ENCODE measurements around the gene BTBD9.
"Not testable (repeated sequence)": the region's sequence is repeated elsewhere in the genome, so short reads cannot be mapped to it uniquely, and the experiment has no call there.

The BTBD9 gene

DNA sequence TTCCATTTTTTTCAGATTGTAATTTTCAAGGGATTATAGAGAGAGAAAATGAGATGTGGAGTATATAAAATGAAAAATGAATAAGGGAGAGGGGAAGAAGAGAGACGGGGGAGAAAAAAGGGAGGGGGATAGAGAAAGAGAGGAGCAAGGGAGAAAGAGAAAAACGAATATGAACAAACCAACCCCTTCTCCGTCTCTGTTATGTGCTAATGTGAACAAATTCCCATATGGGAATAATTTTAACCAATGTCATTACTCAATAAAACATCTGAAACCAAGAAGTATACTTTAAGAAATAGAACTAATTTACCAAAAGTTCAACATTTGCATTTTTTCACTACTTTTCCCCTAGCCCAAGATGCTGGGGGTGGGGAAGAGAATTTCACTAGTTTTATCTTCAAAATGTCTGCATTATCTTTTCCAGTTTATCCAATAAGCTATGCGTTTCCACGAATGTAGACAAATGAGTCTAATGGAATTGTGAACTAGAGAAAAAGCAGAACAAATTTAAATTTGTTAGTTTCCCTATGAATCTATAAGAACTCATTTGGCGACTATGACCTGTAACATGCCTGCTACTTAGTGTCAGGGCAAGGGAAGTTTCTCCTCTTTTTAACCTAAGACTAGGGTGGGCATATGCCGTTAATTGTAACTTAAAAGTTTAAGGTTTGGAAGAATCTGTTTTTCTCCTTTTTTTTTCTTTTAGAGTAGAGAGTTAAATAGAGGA is 286.3 kb downstream of the BTBD9 start:
- H3K27me3 Mint-ChIP-seq, result no peaks in the 10 kb centered on the region
- H3K4me3 Mint-ChIP-seq, result no peak overlapping the region
- peaks cover 2% of the 10 kb centered on the region for H3K4me1 Mint-ChIP-seq (ENCODE audit: low read depth)
- H3K9me3 Mint-ChIP-seq (ENCODE audit: low read depth), result no peaks in the 10 kb centered on the region
- peaks cover 8% of the 10 kb centered on the region for H3K36me3 Mint-ChIP-seq
- H3K27ac Mint-ChIP-seq, result no peak overlapping the region

DNA sequence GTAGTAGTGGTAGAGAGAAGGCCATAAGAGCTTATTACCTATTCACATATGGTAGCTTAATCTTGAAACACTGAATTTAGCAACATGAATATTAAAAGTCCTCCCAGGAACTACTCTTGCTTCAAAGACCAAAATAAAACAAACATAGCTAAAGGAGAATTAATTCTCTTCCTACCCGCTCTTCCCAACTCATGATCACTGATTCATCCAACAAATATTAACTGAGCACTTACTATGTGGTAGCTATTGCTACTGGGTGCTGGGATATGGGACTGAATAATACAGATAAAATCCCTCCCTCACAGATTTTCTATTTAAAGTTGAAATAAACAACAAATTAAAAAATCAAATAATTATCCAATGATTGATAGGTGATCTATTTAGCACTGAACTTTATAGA is 287.1 kb downstream of the BTBD9 start:
- no peaks in the 10 kb centered on the region for H3K9me3 Mint-ChIP-seq (ENCODE audit: low read depth)
- H3K27me3 Mint-ChIP-seq, result no peaks in the 10 kb centered on the region
- H3K4me1 Mint-ChIP-seq (ENCODE audit: low read depth), result peaks cover 2% of the 10 kb centered on the region
- peaks cover 5% of the 10 kb centered on the region for H3K36me3 Mint-ChIP-seq
- H3K4me3 Mint-ChIP-seq, result no peak overlapping the region
- H3K27ac Mint-ChIP-seq, result no peak overlapping the region

- no peak overlapping the region for H3K27ac Mint-ChIP-seq
- H3K36me3 Mint-ChIP-seq, result peaks cover 5% of the 10 kb centered on the region
- no peak overlapping the region for H3K4me3 Mint-ChIP-seq
- H3K9me3 Mint-ChIP-seq (ENCODE audit: low read depth), result no peaks in the 10 kb centered on the region
- H3K27me3 Mint-ChIP-seq, result no peaks in the 10 kb centered on the region
- peaks cover 2% of the 10 kb centered on the region for H3K4me1 Mint-ChIP-seq (ENCODE audit: low read depth)
Observed at GRCh38 chr6:38350942-38351341, 288.8 kb downstream of the BTBD9 start.

DNA sequence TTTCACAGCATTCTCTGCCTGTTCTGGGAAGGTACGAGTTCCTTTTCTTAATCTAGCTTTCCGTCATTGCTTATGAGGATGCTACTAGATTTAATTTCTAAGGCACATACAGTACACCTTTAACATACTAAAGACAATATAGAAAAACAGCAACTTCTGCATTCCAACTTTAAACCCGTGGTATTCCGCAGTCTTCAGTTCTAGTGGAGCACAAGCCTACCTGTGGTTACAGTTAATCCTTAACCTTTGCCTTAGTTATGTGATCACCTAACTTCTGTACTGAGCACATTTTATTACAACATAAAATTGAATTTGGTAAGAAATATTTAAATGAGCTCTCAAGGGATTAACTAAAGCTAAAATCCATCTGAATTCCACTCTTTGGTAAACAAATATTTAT is 289.5 kb downstream of the BTBD9 start:
- Mint-ChIP-seq H3K27ac (no peak overlapping the region), H3K36me3 (peaks cover 8% of the 10 kb centered on the region), H3K9me3 (ENCODE audit: low read depth) (no peaks in the 10 kb centered on the region), H3K4me3 (no peak overlapping the region), H3K4me1 (ENCODE audit: low read depth) (no peaks in the 10 kb centered on the region), H3K27me3 (no peaks in the 10 kb centered on the region)

GRCh38 chr6:38349795-38350194 is 289.9 kb downstream of the BTBD9 start:
- no peaks in the 10 kb centered on the region for H3K4me1 Mint-ChIP-seq (ENCODE audit: low read depth)
- no peaks in the 10 kb centered on the region for H3K9me3 Mint-ChIP-seq (ENCODE audit: low read depth)
- peaks cover 8% of the 10 kb centered on the region for H3K36me3 Mint-ChIP-seq
- no peak overlapping the region for H3K27ac Mint-ChIP-seq
- no peak overlapping the region for H3K4me3 Mint-ChIP-seq
- no peaks in the 10 kb centered on the region for H3K27me3 Mint-ChIP-seq

DNA sequence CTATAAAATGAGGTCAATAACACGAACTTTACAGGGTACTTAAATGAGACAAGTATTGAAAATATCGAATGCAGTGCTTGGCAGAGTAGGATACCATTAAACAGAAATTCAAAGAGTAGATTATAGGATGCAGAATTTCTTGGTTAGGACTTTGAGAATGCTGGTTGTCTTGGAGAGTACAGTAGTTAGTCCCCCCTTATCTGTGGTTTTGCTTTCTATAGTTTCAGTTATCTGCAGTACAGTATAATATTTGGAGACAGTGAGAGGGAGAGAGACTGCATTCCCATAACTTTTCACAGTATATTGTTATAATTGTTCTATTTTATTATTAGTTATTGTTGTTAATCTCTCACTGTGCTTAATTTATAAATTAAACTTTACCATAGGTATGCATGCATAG is 290.5 kb downstream of the BTBD9 start:
- no peaks in the 10 kb centered on the region for H3K27me3 Mint-ChIP-seq
- H3K27ac Mint-ChIP-seq, result no peak overlapping the region
- no peak overlapping the region for H3K4me3 Mint-ChIP-seq
- H3K9me3 Mint-ChIP-seq (ENCODE audit: low read depth), result no peaks in the 10 kb centered on the region
- peaks cover 11% of the 10 kb centered on the region for H3K36me3 Mint-ChIP-seq
- no peaks in the 10 kb centered on the region for H3K4me1 Mint-ChIP-seq (ENCODE audit: low read depth)

GRCh38 chr6:38348371-38348770 is 291.4 kb downstream of the BTBD9 start:
- Mint-ChIP-seq H3K9me3 (ENCODE audit: low read depth) (no peaks in the 10 kb centered on the region), H3K4me1 (ENCODE audit: low read depth) (no peaks in the 10 kb centered on the region), H3K27me3 (no peaks in the 10 kb centered on the region), H3K27ac (no peak overlapping the region), H3K36me3 (peaks cover 16% of the 10 kb centered on the region), H3K4me3 (no peak overlapping the region)

GRCh38 chr6:38347829-38348228 is 291.9 kb downstream of the BTBD9 start:
- H3K36me3 Mint-ChIP-seq, result peaks cover 16% of the 10 kb centered on the region
- H3K9me3 Mint-ChIP-seq (ENCODE audit: low read depth); H3K27ac Mint-ChIP-seq; H3K27me3 Mint-ChIP-seq; H3K4me3 Mint-ChIP-seq; H3K4me1 Mint-ChIP-seq (ENCODE audit: low read depth): not testable (repeated sequence)

- no peak overlapping the region for H3K27ac Mint-ChIP-seq
- no peak overlapping the region for H3K4me3 Mint-ChIP-seq
Observed at GRCh38 chr6:38346291-38347079, 293.2 kb downstream of the BTBD9 start.

DNA sequence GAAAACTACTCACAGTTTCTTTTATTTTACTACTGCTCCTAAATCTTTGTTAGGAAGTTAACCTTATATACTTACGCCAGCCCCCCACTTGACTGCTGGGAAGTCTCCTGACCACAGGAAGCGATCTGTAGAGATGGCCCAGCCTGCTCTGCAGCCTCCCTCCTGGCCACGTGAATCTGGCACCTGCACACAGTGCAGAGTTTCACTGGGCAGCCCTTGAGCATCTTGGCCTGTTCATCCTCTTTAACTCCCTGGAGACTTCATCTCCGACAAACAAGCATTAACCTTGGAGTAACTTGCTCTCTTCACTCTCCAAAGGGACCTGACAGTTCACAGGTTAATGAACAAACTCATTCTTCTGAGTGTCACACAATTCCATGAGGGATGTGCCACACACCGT is 294.1 kb downstream of the BTBD9 start:
- H3K27ac Mint-ChIP-seq, result no peak overlapping the region
- H3K27me3 Mint-ChIP-seq, result no peaks in the 10 kb centered on the region

More at GRCh38 chr6:38346291-38347079, 293.2 kb downstream of the BTBD9 start:
- Mint-ChIP-seq H3K36me3 (peaks cover 16% of the 10 kb centered on the region), H3K4me1 (ENCODE audit: low read depth) (no peaks in the 10 kb centered on the region), H3K9me3 (ENCODE audit: low read depth) (no peaks in the 10 kb centered on the region), H3K27me3 (no peaks in the 10 kb centered on the region)

DNA sequence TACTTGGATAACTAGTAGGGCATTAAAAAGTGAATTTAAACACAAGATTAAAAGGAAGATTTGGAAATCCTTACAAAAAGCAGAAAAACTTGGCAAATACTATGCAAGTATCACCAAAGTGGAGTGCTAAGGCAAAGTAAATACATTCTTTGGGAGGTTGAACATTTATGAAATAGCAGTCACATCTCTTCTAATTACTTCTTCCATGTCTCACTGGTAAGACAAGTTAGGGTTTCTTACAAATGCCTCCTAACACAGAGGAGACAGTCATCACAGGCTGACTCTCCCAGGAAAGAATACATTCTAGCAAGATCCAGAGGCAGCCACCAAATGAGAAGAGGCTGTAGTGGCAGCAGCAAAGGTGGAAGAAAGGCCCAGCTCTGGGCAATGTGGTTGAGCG is 298.2 kb downstream of the BTBD9 start:
- Mint-ChIP-seq H3K27ac (no peak overlapping the region), H3K36me3 (peaks cover 25% of the 10 kb centered on the region), H3K4me1 (ENCODE audit: low read depth) (no peaks in the 10 kb centered on the region), H3K4me3 (no peak overlapping the region), H3K9me3 (ENCODE audit: low read depth) (no peaks in the 10 kb centered on the region), H3K27me3 (no peaks in the 10 kb centered on the region)

More for the DNA sequence above, 294.1 kb downstream of the BTBD9 start:
- peaks cover 16% of the 10 kb centered on the region for H3K36me3 Mint-ChIP-seq
- H3K4me1 Mint-ChIP-seq (ENCODE audit: low read depth), result no peaks in the 10 kb centered on the region
- no peaks in the 10 kb centered on the region for H3K9me3 Mint-ChIP-seq (ENCODE audit: low read depth)
- no peak overlapping the region for H3K4me3 Mint-ChIP-seq

GRCh38 chr6:38339914-38340313 is 299.8 kb downstream of the BTBD9 start:
- H3K4me3 Mint-ChIP-seq, result no peak overlapping the region
- no peaks in the 10 kb centered on the region for H3K4me1 Mint-ChIP-seq (ENCODE audit: low read depth)
- H3K36me3 Mint-ChIP-seq, result peaks cover 21% of the 10 kb centered on the region
- H3K27me3 Mint-ChIP-seq, result no peaks in the 10 kb centered on the region
- H3K27ac Mint-ChIP-seq, result no peak overlapping the region
- no peaks in the 10 kb centered on the region for H3K9me3 Mint-ChIP-seq (ENCODE audit: low read depth)

- Mint-ChIP-seq H3K4me3 (no peak overlapping the region), H3K27me3 (no peaks in the 10 kb centered on the region), H3K36me3 (peaks cover 23% of the 10 kb centered on the region), H3K4me1 (ENCODE audit: low read depth) (no peaks in the 10 kb centered on the region), H3K9me3 (ENCODE audit: low read depth) (peaks cover 6% of the 10 kb centered on the region), H3K27ac (no peak overlapping the region)
Observed at GRCh38 chr6:38337819-38338465, 301.8 kb downstream of the BTBD9 start.

DNA sequence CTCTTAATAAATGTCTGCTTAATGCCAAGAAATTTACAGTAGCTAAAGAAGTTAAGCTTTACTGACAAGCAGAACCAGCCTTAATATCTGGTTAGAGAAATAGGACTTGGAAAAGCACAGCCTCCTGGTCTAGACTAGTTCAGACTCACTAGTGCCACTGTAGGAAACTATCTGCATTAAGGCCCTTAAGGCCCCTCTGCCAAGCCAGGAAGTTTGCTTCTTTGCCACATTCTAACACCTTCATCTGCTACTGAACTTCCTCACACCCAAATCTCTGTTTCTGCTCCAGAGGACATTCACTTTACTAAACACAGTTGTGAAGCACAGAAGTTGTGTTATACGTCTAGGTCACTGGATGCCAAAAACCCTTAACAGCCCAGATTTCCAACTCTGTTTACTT is 302.8 kb downstream of the BTBD9 start:
- peaks cover 25% of the 10 kb centered on the region for H3K36me3 Mint-ChIP-seq
- no peaks in the 10 kb centered on the region for H3K4me1 Mint-ChIP-seq (ENCODE audit: low read depth)
- H3K9me3 Mint-ChIP-seq (ENCODE audit: low read depth), result peaks cover 6% of the 10 kb centered on the region
- no peak overlapping the region for H3K27ac Mint-ChIP-seq
- no peak overlapping the region for H3K4me3 Mint-ChIP-seq
- H3K27me3 Mint-ChIP-seq, result no peaks in the 10 kb centered on the region

DNA sequence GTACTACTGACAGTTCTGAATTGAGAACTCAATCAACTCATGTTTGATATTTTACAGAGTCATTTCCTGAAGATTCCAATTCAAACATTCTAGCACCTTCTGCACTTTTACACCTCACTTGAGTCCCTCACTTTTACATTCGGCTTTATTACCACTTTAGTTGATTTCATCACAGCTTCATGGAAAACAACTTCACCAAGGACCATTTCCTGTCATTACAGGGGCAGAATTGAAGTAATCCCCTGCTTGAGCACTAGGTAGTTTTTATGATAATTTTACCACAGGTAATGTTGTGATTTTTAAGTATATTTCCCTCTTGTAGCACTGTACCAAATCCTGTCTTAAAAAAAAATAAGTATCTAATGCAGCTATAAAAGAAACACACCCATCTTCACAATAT is 312.9 kb downstream of the BTBD9 start:
- Mint-ChIP-seq H3K4me3 (no peak overlapping the region), H3K27me3 (no peaks in the 10 kb centered on the region), H3K36me3 (peaks cover 19% of the 10 kb centered on the region), H3K9me3 (ENCODE audit: low read depth) (no peaks in the 10 kb centered on the region), H3K4me1 (ENCODE audit: low read depth) (no peaks in the 10 kb centered on the region), H3K27ac (no peak overlapping the region)

Data from activated naive CD8-positive, alpha-beta T cell (primary cell).